ENCODE results near the gene CACNB3.
"Not testable (repeated sequence)": the region's sequence is repeated elsewhere in the genome, so short reads cannot be mapped to it uniquely, and the experiment has no call there.

The CACNB3 gene

DNA sequence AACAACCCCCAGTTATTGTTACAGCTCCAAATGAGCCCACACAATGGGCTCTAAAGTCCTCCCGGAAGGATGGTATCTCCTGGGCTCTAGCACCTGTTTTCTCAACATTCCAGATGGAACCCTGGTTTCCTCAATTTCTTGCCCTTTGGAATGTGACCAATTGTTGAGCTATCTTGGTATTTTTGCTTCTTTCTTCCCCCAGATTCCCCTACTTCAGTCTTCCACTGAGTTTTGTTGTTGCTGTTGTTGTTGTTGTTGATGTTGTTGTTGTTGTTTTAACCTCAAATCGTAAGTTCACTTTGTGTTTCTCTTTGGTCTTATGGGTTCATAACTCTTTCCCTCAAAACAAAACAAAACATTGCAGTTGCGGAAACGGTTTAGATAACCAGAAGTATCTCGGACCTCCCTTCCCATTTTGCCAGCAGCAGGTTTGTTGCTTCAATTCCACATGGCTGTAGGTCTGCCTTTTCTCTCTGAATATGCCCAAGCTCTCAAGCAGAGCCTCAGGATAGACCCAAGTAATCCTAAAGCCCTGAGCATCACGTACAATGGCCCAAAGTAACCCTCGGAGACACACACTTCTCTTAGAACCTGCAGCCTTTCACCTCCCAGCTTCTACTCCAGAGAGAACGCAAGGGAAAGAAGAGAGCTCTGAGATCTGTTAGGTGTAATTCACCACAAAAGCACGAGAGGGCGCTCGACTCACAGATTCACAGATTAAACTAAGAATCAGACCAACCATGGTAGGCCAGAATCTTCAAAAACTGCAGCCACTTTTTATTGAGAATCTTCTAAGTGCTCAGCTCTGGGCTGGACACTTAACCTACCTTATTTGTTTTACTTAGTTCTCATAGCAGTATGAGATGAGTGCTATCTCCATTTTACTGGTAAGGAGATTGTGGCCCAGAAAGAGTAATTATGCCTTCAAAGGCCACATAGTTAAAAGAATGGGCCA lies 34.7 kb downstream of the CACNB3 start:
- FAIRE-seq: no peak
- peak; percentile 77 for DNase-seq (ENCODE audit: low spot score)

DNA sequence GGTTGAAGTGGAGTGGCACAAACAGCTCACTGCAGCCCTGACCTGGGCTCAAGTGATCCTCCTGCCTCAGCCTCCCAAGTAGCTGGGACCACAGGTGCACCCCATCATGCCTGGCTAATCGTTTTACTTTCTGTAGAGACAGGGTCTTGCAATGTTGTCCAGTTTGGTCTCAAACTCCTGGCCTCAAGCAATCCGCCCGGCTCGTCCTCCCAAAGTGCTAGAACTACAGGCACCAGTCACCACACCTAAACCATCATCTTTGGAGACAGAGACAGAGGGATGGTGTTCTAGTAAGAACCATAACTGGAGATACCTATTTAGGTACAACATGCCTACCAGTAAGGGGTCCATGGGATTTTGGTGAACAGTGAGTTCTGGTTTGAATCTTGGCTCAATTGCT lies 36.2 kb downstream of the CACNB3 start:
- no peak for DNase-seq (ENCODE audit: low spot score)
- FAIRE-seq: no peak

DNA sequence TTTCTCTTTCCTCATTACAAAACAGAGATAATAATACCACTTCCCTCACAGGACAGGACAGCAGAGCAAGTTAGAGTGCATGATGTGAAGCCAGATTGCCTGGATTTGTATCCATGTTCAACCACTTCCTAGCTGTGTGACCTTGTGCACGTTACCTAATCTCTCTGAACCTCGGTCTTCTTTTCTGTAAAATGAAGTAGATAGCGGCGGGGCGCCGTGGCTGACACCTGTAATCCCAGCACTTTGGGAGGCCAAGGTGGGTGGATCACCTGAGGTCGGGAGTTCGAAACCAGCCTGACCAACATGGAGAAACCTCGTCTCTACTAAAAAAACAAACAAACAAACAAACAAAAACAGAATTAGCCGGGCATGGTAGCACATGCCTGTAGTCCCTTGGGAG lies 36.6 kb downstream of the CACNB3 start:
- FAIRE-seq; DNase-seq (ENCODE audit: low spot score): not testable (repeated sequence)

DNA sequence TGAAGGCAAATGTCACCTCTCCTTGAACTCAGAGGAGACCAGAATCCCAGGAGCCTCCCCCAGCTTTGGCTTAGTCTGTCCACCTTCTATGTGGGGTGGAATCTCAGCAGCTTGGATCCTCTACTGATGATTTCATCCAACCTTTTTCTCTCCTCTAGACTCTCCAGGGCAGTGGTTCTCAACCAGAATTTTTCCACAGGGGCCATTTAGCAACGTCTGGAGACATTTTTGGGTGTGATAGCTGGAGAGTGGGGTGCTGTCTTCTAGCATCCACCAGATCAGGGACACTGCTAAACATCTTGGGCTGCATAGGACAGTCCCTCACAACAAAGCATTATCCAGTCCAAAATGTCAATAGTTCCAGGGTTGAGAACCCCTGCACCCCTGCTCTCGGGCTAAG lies 38.1 kb downstream of the CACNB3 start:
- no peak for FAIRE-seq
- DNase-seq (ENCODE audit: low spot score): no peak

DNA sequence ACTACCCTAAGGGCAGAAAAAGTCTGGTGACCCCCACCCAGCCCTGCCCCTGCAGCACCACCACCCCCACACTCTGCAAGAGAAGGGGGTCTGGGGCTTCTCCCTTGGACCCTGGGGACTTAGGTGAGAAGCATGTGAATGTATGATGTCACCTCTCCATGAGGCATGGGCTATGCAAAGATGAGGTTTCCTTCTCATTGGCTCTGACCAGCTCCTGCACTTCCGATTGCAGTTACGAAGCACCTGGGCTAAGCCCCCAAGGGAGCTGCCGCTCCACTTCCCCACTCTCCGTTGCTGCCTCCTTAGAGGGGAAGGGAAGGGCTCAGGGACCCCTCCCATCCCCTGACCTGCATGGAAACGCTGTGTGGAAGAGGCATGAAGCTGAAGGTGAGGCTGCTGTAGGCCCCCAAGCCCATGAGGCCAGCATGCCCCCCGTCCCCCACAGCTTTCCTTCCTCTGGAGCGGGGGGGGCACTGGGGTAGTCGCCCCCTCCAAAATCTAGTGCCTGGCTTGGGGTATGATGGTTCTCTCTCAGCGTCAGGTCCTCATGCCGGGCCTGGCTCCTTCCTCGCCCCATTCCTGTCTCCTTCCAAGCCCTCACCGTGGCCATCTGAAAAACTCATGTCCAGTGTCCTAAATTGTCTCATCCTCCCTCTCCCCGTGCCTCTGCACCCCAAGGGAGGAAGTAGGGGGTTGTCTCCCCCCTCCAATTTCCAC lies 39.1 kb downstream of the CACNB3 start:
- no peak for FAIRE-seq
- DNase-seq (ENCODE audit: low spot score): no peak

DNA sequence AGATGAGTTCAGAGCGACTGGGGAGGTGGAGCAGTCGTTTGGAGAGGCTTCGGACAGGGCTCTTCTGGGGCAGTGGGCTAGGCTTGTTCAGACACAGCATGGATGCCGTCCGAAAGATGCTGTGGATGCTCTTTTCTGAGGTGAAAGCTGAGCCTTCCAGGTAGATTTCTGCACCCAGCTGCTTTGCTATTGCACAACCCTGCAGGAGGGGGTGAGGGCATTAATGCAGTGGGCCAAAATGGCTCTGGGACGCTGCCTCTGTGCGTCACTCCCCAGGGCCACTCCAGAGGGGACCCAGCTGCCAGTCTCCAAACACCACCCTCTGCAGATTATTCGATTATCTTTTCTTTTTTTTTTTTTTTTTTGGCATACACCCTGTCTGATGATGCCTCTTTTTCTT lies 39.7 kb downstream of the CACNB3 start:
- FAIRE-seq: no peak
- DNase-seq (ENCODE audit: low spot score): no peak

DNA sequence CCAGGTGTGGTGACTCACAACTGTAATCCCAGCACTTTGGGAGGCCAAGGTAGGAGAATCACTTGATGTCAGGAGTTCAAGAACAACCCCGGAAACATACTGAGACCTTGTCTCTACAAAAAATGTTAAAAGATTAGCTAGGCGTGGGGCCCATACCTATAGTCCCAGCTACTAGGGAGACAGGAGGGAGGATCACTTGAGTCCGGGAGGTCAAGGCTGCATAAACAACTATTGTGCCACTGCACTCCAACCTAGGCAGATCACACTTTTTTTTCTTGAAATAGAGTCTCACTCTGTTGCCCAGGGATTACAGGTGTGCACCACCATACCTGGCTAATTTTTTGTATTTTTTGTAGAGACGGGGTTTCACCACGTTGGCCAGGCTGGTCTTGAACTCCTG lies 41.3 kb downstream of the CACNB3 start:
- DNase-seq (ENCODE audit: low spot score): no peak
- FAIRE-seq: no peak

DNA sequence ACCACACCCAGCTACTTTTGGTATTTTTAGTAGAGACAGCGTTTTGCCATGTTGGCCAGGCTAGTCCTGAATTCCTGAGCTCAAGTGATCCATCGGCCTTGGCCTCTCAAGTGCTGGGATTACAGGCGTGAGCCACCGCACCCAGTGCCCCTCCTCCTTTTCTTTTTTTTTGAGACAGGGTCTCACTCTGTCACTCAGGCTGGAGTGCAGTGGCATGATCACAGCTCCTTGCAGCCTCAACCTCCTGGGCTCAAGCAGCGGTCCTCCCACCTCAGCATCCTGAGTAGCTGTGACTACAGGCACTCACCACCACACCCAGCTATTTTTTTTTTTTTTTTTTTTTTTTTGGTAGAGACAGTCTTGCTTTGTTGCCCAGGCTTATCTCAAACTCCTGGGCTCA lies 41.9 kb downstream of the CACNB3 start:
- DNase-seq (ENCODE audit: low spot score); FAIRE-seq: not testable (repeated sequence)

DNA sequence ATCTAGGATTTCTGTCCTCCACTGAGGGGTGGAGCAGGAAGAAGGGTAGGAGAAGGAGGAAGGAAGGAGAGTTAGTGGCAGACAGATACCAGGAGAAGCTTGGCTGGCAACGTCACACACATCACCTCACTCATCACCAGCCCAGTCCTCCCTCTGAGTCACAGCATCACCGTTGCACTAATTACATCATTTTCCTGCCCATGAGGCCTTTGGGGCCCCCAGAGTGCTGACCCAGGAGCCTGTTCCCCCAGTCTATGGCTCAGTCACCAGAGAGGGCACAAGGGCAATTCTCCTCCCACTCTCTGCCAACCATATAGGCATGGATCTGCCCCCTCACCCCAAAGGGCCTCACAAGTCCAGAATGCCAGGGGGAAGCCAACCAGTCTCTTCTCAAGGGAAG lies 42.8 kb downstream of the CACNB3 start:
- DNase-seq (ENCODE audit: low spot score) (no peak), FAIRE-seq (no peak)

DNA sequence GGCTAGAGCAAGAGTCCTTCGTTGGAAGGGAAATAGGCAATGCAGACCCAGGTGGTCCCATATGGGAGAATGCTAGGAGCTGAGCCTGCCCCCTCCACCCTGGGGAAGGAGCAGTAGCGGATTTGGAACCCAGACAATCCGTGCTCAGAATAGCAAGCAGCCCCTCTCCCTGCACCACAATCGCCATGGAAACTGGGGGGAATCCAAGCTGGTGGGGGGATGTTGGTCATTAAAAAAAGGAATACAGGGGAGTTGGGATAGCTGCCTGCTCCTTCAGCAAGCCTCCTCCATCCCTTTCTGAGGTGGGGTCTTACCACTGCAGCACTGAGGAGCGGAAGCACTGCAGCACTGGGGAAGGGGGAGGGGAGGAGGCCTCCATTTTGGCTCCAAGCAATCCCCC lies 44.5 kb downstream of the CACNB3 start:
- no peak for DNase-seq (ENCODE audit: low spot score)
- no peak for FAIRE-seq

DNA sequence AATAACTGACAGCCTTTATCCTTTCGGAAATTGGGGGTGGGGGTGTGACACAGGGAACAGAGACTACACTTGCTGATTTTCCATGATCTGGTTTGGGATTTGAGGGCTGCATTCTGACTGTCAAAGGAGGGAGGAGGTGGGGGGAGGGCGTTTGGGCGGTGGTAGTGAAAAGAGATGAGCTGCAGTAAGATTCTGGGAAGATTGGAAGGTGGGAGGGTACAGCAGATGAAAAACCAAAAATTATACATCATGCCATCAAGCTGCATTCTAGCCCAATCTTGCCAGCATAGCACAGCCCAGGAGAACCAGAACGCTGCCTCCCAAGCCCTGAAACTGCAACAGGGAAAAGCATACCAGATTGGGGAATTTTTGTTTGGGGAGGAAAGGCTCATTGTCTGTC lies 45.0 kb downstream of the CACNB3 start:
- no peak for DNase-seq (ENCODE audit: low spot score)
- FAIRE-seq: no peak

DNA sequence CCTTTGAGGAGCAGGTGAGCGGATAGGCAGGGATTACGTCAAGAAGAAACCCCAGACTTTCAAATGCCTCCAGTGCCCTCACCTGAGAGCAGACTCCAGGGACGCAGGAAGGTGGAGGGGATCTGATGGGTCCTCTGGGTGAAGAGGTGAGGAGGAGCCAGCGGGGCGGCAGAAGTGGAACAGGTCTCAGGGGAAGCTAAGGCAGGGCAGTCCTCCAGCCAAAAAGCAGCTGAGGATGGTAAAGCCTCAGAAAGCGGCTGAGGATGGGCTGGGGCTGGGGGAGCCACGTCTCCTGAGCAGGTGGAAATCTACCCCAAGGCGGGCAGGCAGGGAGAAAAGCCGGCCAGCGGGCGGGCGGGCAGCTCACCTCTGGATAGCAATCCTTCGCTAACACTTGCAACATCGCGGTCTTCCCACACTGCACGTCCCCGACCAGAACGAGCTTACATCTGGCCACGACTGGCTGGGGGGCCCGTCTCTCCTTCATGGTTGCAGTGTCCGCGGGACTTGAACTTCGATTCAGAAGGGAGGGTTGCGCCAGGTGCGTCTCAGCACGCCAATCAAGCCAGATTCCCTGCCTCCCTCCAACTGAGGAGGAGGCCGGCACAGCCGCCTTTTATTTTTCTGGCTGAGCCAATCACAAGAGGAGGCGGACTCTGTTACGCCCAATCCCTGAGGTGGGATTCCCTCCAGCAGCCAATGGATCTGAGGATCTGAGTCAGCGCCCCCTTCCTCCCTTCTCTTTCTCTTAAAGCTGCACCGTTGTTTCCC lies 47.2 kb downstream of the CACNB3 start, which contains the start of gene RND1:
RND1 (minus strand) TSS at position 590 of the 771 bp plus-strand sequence; CDS start at position 487, 103 bp downstream.
- FAIRE-seq (no peak), DNase-seq (ENCODE audit: low spot score) (peak; percentile 96)

DNA sequence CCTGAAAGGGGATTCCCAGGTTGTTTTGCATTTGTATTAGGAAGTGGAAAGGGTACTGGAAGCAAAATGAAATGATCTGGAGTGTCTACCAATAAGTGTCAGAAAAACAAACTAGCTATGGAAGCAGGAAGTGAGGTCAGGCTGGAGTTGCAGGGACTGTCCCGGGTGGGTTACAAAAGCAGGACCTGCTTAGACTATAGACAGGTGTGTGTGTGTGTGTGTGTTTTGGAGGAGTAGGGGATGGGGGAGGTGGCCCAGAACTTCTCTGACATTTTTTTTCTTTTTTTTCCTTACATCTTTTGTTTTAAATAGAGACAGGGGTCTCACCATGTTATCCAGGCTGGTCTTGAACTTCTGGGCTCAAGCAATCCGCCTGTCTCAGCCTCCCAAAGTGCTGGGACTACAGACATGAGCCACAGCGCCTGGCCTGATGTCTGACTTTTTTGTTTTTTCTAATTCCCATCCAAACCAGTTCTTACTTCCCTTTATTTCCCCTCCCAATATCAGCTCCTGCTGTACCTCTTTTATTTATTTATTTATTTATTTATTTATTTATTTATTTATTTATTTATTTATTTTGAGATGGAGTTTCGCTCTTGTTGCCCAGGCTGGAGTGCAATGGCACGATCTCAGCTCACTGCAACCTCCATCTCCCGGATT lies 47.9 kb downstream of the CACNB3 start:
- DNase-seq (ENCODE audit: low spot score): no peak
- FAIRE-seq: no peak

DNA sequence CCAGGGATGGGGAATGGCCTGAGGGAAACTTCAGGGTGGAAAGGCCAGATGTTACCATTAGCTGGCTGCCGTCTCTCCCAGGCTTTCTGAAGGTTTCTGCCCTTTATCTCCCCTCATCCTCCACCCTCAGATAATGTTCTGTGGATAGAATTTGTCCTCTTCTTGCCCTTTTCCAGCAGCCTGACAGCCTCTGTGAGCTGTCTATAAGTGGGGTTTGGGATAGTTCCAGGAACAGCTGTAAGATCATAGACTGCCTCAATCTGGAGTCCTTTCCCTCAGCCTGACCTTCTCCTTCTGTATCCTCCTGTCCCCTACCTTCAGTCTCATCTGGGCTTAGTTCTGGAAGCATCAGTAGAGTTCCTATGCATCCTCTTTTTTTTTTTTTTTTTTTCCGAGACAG lies 50.2 kb downstream of the CACNB3 start:
- DNase-seq (ENCODE audit: low spot score): no peak
- FAIRE-seq: no peak

DNA sequence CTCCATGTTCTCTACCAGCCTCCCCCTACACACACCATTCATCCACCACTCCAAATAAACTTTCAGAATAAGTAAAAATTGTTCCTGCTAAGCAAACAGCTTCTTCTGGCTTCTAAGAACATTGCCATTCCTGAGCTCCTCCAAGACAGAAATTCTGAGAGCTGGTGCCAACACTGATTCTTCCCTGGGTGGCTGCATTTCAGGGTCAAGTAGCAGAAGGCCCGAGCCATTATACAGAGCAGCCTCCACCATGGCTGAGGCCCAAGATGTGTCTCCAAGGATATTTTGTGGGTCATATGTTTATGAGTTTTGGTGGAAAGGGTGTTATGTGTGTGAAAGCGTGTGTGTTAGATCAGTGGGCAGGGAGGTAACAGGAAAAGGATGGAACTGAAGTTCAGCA lies 50.9 kb downstream of the CACNB3 start:
- DNase-seq (ENCODE audit: low spot score): no peak
- no peak for FAIRE-seq

DNA sequence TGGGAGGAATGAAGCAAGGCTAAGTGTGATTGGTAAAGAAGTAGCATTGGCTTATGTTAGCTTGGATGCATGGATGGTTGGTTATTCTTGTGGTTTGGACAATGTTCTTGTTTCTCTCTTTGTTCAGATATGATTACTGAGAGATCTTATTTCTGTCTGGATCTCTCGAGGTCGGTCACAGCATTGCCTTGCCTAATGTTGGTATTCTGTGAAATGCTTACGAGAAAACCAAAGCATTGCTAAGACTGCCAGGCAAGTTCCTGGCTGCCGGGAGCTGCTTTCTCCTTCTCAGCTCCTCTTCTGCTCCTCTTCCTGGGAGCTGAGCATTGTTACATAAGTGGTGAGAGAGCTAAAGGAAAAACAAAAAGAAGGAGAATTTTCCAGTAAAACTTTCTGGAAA lies 54.8 kb downstream of the CACNB3 start:
- DNase-seq (ENCODE audit: low spot score) (no peak), FAIRE-seq (no peak)

DNA sequence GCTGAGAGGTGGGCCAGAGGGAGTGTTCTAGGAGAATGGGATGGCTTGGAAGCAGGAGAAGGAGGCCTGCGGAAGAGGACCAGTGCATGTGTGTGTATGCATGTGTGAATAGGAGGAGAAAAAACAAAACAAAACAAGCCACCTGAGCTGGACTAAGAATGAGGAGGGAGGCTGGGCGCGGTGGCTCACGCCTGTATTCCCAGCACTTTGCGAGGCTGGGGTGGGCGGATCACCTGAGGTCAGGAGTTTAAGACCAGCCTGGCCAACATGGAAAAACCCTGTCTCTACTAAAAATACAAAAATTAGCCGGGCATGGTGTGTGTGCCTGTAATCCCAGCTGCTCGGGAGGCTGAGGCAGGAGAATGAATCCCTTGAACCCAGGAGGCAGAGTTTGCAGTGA lies 55.2 kb downstream of the CACNB3 start:
- not testable (repeated sequence) for FAIRE-seq; DNase-seq (ENCODE audit: low spot score)

DNA sequence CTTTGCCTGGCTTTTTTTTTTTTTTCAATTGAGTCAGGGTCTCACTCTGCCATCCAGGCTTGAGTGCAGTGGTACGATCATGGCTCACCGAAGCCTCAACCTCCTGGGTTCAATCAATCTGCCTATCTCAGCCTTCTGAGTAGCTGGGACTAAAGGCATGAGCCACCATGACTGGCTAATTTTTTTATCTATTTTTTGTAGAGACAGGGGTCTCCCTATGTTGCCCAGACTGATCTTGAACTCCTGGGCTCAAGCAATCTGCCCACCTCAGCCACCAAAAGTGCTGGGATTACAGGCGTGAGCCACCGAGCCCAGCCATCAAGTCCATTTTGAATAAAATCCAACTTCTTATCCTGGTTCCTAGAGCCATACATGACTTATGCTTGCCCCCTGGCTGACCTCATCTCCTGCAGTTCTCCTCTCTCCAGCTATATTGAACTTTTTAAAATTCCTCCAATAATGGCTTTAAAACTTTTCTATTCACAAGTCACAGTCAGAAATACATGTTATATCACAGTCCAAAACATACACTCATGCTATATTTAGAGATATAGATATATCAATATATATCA lies 57.7 kb downstream of the CACNB3 start:
- no peak for FAIRE-seq
- no peak for DNase-seq (ENCODE audit: low spot score)
